Body of pancreas (tissue), 4 donors: ENCODE data around the gene SLC11A1. TPM values are rescaled to one million over a fixed set of nuclear protein-coding genes. Genes with fewer than 3 reads are reported as not detected.

ENCODE experiments used
- ATAC-seq: fragments of 150-250 bp; one replicate; pipeline ENCODE4 v1.9.1; 2016
- DNase-seq, 4 donors: peaks; one replicate each; pipeline ENCODE4 v3.0.0-alpha.2; 2019
- H3K27ac ChIP-seq, 4 donors: fragments of 200-600 bp; sonication (generic); 1 replicate in 3 of 4; 2 replicates in 1 of 4; pipeline versions ENCODE4 v1.5.1 to v1.6.1; 2016 to 2019; ENCODE audit warnings: mild to moderate bottlenecking in 1 of 4, mixed read lengths in 1 of 4, moderate library complexity in 1 of 4
- H3K27me3 ChIP-seq, 2 donors: fragments of 200-600 bp; sonication (generic); one replicate each; pipeline ENCODE4 v1.6.0; 2016; ENCODE audit warnings: mild to moderate bottlenecking in 1 of 2
- H3K36me3 ChIP-seq, 2 donors: fragments of 200-600 bp; sonication (generic); replicated peaks in 1 of 2; 2 replicates each; pipeline ENCODE4 v1.5.1; 2016; ENCODE audit warnings: low read depth in 2 of 2; ENCODE audit not compliant: insufficient read depth in 1 of 2
- H3K4me1 ChIP-seq: fragments of 200-600 bp; sonication (generic); one replicate; pipeline ENCODE4 v1.6.0; 2016
- H3K4me3 ChIP-seq, 2 donors: fragments of 200-600 bp; sonication (generic); 1 replicate in 1 of 2; 2 replicates in 1 of 2; pipeline ENCODE4 v1.5.1; 2016 to 2019
- H3K9me3 ChIP-seq, 3 donors: fragments of 200-600 bp; sonication (generic); 1 replicate in 2 of 3; 2 replicates in 1 of 3; pipeline ENCODE4 v1.5.1; 2016
- CTCF ChIP-seq, 7 experiments: fragments of 450-650 bp in 4 of 7; fragments of 200-600 bp in 3 of 7; sonication (generic) in 3 of 7; IDR thresholded peaks; one replicate each; pipeline ENCODE4 v1.5.1; 2016 to 2019; ENCODE audit warnings: antibody characterized with exemption in 7 of 7
- POLR2A ChIP-seq, 3 donors: fragments of 450-650 bp; IDR thresholded peaks; one replicate each; pipeline ENCODE4 v1.6.1; 2016; ENCODE audit warnings: antibody characterized with exemption in 3 of 3, mild to moderate bottlenecking in 2 of 3
- WGBS, 2 donors: methylation state at CpG; one replicate each; pipeline ENCODE4 v1.1.5; 2017; 5-methylcytosine and 5-hydroxymethylcytosine counted together
- intact Hi-C: fragments of 100-400 bp; cut with DNase I; formaldehyde crosslinking; loops from one replicate; pipeline ENCODE4 v1.15.1; 2023
- total RNA-seq, 2 donors: library from RNA; depleted of rRNA; stranded (reverse); fragments of >200 nt; gene quantifications; one replicate each; pipeline ENCODE4 v1.1.0, GENCODE V29; 2016

The SLC11A1 gene
- total RNA-seq, 2 donors from 2014 or later = 3.0 to 7.3 TPM

GRCh38 chr2:218396688-218397462, 14.8 kb downstream of the SLC11A1 start:
- no peaks in the 10 kb centered on the region for H3K9me3 ChIP-seq
- no peaks in the 10 kb centered on the region for H3K36me3 ChIP-seq
- intact Hi-C loops = no loop called here
- H3K4me1 ChIP-seq = peaks cover 46% of the 10 kb centered on the region
- peak overlapping the region in 1 of 2 donors; percentile 19 for H3K4me3 ChIP-seq
- DNase-seq = peak; percentile 75 to 88 (median 85)
- no peak for ATAC-seq
- TF ChIP-seq CTCF (IDR thresholded peaks at IDR 0.05) = no peak
- no peak for TF ChIP-seq POLR2A (IDR thresholded peaks at IDR 0.05)
- WGBS, 2 donors = 0% methylated on average over 21 to 25 of the region's 27 CpGs
- H3K27ac ChIP-seq = peak overlapping the region; percentile 95 to 100 (median 98)
- no peaks in the 10 kb centered on the region for H3K27me3 ChIP-seq

GRCh38 chr2:218397463-218397819, 15.4 kb downstream of the SLC11A1 start:
- DNase-seq = no peak
- 1 to 5% methylated on average over 11 to 12 of the region's 12 CpGs for WGBS, 2 donors

GRCh38 chr2:218397820-218398436, 15.9 kb downstream of the SLC11A1 start:
- Histone ChIP-seq H3K4me3 (no peak overlapping the region), H3K9me3 (no peaks in the 10 kb centered on the region), H3K4me1 (peaks cover 57% of the 10 kb centered on the region), H3K36me3 (peaks cover 0 to 9% of the 10 kb centered on the region in 2 donors), H3K27ac (peak overlapping the region; percentile 95 to 100 (median 98)), H3K27me3 (no peaks in the 10 kb centered on the region)
- 0 to 1% methylated on average over 8 to 35 of the region's 35 CpGs for WGBS, 2 donors
- peak; percentile 16 for ATAC-seq
- intact Hi-C loops = no loop called here
- TF ChIP-seq CTCF (IDR thresholded peaks at IDR 0.05) (no peak), POLR2A (IDR thresholded peaks at IDR 0.05) (peak; percentile 28 to 67 (median 66))
- peak; percentile 80 to 88 (median 82) for DNase-seq

More at GRCh38 chr2:218397463-218397819, 15.4 kb downstream of the SLC11A1 start:
- intact Hi-C loops = no loop called here
- peak overlapping the region; percentile 95 to 100 (median 98) for H3K27ac ChIP-seq
- peaks cover 0 to 6% of the 10 kb centered on the region in 2 donors for H3K36me3 ChIP-seq
- H3K9me3 ChIP-seq = no peaks in the 10 kb centered on the region
- H3K27me3 ChIP-seq = no peaks in the 10 kb centered on the region
- peaks cover 52% of the 10 kb centered on the region for H3K4me1 ChIP-seq
- TF ChIP-seq POLR2A (IDR thresholded peaks at IDR 0.05) = no peak
- no peak for TF ChIP-seq CTCF (IDR thresholded peaks at IDR 0.05)
- ATAC-seq = no peak
- no peak overlapping the region for H3K4me3 ChIP-seq

GRCh38 chr2:218398437-218399390, 16.6 kb downstream of the SLC11A1 start:
- peaks cover 0 to 12% of the 10 kb centered on the region in 2 donors for H3K36me3 ChIP-seq
- peak; percentile 72 to 80 (median 75) for DNase-seq
- no peaks in the 10 kb centered on the region for H3K27me3 ChIP-seq
- H3K4me3 ChIP-seq = peak overlapping the region; percentile 6 to 24
- H3K27ac ChIP-seq = peak overlapping the region; percentile 95 to 100 (median 98)
- peaks cover 57% of the 10 kb centered on the region for H3K4me1 ChIP-seq
- 0 to 8% methylated on average over 2 to 79 of the region's 95 CpGs for WGBS, 2 donors
- TF ChIP-seq POLR2A (IDR thresholded peaks at IDR 0.05) (no peak), CTCF (IDR thresholded peaks at IDR 0.05) (peak in 1 of 7 experiments; percentile 27)
- H3K9me3 ChIP-seq = no peaks in the 10 kb centered on the region
- intact Hi-C loops = no loop called here
- peak; percentile 26 for ATAC-seq
